ENCODE results near the gene SDF2L1. TPM values are rescaled to one million over a fixed set of nuclear protein-coding genes. Genes with fewer than 3 reads are reported as not detected.

Gene SDF2L1
- total RNA-seq, 4 donors from 2014 or later, result 8.2 to 21.4 (median 19.6) TPM

DNA sequence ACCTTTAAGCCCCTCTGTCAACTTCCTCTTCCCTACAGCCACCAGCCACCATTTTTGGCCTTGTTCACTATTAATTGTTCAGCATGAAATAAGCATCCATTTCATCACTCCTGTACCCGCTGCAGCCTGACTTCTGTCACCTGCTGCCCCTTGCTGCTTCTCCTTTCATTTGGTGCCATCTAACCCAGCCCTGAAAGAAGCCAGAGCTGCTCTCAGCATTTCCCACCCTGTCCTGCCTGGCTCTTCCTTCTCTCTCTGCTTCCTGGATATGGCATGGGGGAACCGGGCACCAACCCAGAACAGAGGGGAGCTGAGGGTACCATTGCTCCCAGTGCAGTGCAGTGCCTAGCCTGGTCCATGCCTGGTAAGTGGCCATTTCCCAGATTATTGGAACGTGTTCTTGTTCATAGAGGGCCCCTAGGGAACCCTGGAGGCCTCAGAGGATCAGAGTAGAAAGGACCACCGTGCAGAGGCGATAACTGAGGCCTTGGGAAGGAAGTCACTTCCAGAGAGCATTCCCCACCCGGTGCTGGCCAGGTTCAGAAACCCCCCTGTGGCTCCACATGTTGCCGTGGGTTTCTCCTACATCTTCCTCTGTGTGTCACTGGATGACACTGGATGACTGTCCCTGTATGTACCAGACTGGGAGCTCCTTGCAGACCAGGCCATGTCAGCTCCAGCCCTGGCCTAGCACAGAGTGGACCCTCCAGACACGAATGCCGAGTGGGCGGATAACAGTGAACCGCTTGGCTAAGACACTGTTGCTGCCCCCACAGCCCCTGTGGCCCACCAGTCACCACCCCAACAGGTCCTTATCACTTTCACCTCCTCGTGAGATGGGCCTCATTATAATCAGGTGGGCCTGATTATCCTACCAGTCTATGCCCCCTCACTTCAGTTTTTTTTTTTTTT is 17.0 kb upstream of the SDF2L1 start:
- no peak for DNase-seq (ENCODE audit: low spot score in 2 of 2)
- intact Hi-C loops (cut with DNase I; ENCODE audit: low total_unique reads), result no loop called here
- no peak overlapping the region for H3K4me3 ChIP-seq (ENCODE audit: low read depth, poor library complexity, severe bottlenecking)
- no peak for TF ChIP-seq POLR2A (IDR thresholded peaks at IDR 0.05)
- TF ChIP-seq, protein P1, sequence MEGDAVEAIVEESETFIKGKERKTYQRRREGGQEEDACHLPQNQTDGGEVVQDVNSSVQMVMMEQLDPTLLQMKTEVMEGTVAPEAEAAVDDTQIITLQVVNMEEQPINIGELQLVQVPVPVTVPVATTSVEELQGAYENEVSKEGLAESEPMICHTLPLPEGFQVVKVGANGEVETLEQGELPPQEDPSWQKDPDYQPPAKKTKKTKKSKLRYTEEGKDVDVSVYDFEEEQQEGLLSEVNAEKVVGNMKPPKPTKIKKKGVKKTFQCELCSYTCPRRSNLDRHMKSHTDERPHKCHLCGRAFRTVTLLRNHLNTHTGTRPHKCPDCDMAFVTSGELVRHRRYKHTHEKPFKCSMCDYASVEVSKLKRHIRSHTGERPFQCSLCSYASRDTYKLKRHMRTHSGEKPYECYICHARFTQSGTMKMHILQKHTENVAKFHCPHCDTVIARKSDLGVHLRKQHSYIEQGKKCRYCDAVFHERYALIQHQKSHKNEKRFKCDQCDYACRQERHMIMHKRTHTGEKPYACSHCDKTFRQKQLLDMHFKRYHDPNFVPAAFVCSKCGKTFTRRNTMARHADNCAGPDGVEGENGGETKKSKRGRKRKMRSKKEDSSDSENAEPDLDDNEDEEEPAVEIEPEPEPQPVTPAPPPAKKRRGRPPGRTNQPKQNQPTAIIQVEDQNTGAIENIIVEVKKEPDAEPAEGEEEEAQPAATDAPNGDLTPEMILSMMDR (IDR thresholded peaks at IDR 0.05), result no peak
- 81 to 85% methylated on average over 12 of the region's 12 CpGs for WGBS, 2 donors

DNA sequence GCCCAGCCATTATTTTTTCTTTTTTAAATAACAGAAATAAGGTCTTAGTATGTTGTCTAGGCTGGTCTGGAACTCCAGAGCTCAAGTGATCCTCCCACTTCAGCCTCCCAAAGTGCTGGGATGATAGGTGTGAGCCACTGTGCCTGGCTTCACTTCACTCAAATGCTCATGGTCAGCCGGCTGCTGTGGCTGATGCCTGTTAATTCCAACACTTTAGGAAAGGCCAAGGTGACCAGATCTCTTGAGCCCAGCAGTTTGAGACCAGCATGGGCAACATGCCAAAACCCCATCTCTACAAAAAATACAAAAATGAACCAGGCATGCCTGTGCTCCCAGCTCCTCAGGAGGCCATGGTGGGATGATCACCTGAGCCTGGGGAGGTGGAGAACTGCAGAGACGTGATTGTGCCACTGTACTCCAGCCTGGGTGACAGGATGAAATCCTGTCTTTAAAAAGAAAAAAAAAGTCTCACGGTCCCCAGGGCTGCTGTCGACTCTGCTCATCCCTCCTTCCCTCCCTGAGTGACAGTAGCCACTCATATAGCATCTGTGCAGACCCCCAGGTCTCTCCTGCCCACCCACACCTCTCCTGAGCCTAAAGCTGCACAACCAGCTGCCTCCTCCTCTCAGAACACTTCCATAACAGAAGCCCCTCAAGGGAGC is 15.9 kb upstream of the SDF2L1 start:
- 74% methylated on average over 4 of the region's 4 CpGs for WGBS, 2 donors
- no peak overlapping the region for H3K4me3 ChIP-seq (ENCODE audit: low read depth, poor library complexity, severe bottlenecking)
- intact Hi-C loops (cut with DNase I; ENCODE audit: low total_unique reads), result loop anchor here (1.0 kb wide), 1 partner anchor 26 kb away; no protein-coding TSS in a partner anchor
- DNase-seq (ENCODE audit: low spot score in 2 of 2), result no peak
- TF ChIP-seq, protein P1 (IDR thresholded peaks at IDR 0.05), result no peak
- TF ChIP-seq POLR2A (IDR thresholded peaks at IDR 0.05), result no peak

DNA sequence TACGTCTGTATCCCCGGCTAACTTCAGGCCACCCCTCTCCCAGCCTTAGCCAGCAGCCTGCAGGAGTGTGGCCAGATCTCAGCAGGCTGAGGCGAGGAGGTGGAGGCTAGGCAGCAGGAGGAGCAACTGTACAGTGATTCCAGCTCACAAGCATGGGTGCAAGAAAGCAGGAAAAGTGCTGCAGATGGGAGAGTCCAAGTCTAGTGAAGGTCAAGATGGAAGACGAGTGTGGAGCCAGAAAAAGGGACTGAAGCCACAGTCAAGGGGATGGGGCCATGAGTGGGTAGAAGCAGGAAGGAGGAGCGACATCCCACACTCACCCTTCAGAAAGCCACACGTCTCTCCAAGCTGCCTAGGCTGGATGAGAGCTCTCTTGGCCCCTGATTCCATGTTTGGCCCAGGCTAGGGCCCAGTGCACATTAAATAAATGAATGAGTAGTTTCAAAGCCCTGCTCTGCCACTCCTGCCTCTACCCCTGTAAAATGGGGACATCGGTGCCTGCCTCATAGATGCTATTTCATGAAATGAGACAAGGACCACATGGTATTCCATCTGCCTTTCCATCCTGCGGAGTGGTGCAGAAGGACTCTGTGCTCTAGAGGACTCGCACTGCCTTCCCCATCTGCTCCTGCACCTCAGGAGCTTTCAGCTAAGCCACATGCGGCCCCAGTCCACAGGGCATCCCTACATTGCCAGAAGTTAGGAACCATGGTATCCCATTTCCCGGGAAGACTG is 15.2 kb upstream of the SDF2L1 start:
- no peak overlapping the region for H3K4me3 ChIP-seq (ENCODE audit: low read depth, poor library complexity, severe bottlenecking)
- intact Hi-C loops (cut with DNase I; ENCODE audit: low total_unique reads), result loop anchor here (1.0 kb wide), 1 partner anchor 25 kb away; no protein-coding TSS in a partner anchor
- WGBS, 2 donors, result 79 to 81% methylated on average over 11 of the region's 11 CpGs
- no peak for DNase-seq (ENCODE audit: low spot score in 2 of 2)
- TF ChIP-seq, protein P1 (IDR thresholded peaks at IDR 0.05), result no peak
- TF ChIP-seq POLR2A (IDR thresholded peaks at IDR 0.05), result no peak

DNA sequence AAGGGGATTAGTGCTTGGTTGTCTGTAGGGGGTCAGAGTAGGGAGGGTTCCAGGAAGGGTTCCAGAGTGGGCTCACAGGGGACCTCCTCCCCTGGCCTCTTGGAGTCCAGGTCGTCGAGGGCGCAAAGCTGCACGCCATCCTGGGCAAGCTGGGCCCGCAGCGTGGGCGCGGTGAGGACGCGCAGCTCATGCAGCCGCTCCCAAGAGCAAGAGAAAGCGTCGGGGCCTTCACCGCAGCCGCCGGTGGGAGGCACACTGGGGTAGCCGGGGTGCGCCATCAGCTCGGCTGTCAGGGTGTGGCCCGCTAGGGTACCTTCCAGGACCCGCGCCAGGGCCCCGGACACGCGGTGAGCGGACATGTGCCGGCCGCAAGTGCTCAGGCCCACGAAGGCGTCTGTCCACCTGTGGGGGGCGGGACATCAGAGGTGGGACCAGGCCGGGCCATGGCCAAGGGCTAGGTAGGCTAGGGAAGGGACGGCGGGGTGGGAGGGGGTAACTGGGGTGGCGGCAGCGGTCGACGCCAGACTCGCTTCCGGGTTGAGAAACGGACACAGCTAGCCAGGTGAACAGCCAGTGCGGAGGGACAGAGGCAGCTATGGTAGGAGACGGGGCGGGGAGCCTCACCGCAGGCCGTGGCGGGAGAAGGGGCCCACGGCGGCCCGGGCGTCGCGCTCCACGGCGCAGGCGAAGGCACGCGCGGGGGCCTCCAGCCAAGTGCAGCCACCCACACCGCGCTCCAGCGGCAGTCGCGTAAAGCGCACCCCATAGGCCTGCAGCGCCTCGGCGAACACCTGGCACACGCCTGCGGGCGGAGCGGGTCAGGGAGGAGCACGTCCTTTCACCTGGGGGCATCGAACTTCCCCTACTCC is 13.5 kb upstream of the SDF2L1 start:
- intact Hi-C loops (cut with DNase I; ENCODE audit: low total_unique reads), result no loop called here
- WGBS, 2 donors, result 64 to 85% methylated on average over 48 to 70 of the region's 74 CpGs
- DNase-seq (ENCODE audit: low spot score in 2 of 2), result no peak
- H3K4me3 ChIP-seq (ENCODE audit: low read depth, poor library complexity, severe bottlenecking), result peak overlapping the region; percentile 100
- no peak for TF ChIP-seq POLR2A (IDR thresholded peaks at IDR 0.05)
- TF ChIP-seq, protein P1 (IDR thresholded peaks at IDR 0.05), result no peak
